GM19351 (cell line): ENCODE results near the gene IL18BP.

Experiments
- ATAC-seq: cut with Tn5 transposase; IDR thresholded peaks from one replicate; pipeline ENCODE4 v1.9.1; 2021; ENCODE audit warnings: mild to moderate bottlenecking, moderate library complexity; ENCODE audit not compliant: unreplicated experiment

Gene IL18BP

GRCh38 chr11:72010529-72011233, 12.0 kb downstream of the IL18BP start:
- ATAC-seq, result no peak

GRCh38 chr11:72012091-72012630, 13.5 kb downstream of the IL18BP start:
- ATAC-seq, result no peak

GRCh38 chr11:72012897-72013721, 14.4 kb downstream of the IL18BP start:
- ATAC-seq, result no peak

GRCh38 chr11:72013765-72014711, 15.3 kb downstream of the IL18BP start:
- no peak for ATAC-seq

GRCh38 chr11:72014761-72015320, 16.1 kb downstream of the IL18BP start:
- ATAC-seq, result no peak

- ATAC-seq, result no peak
These were observed 16.9 kb downstream of the IL18BP start for GRCh38 chr11:72015511-72016061.

- ATAC-seq, result no peak
These were observed 19.5 kb downstream of the IL18BP start for GRCh38 chr11:72018171-72018570.

GRCh38 chr11:72023335-72023734, 24.6 kb downstream of the IL18BP start:
- no peak for ATAC-seq

GRCh38 chr11:72024069-72024754, 25.5 kb downstream of the IL18BP start:
- no peak for ATAC-seq

- ATAC-seq, result no peak
These were observed 27.4 kb downstream of the IL18BP start for GRCh38 chr11:72026090-72026489.

GRCh38 chr11:72030472-72031045, 31.9 kb downstream of the IL18BP start:
- no peak for ATAC-seq

GRCh38 chr11:72036687-72037086, 38.0 kb downstream of the IL18BP start:
- no peak for ATAC-seq

GRCh38 chr11:72037554-72038311, 39.0 kb downstream of the IL18BP start:
- ATAC-seq, result no peak

- no peak for ATAC-seq
These were observed 39.8 kb downstream of the IL18BP start for GRCh38 chr11:72038491-72038890.

GRCh38 chr11:72039031-72039855, 40.5 kb downstream of the IL18BP start:
- no peak for ATAC-seq

- no peak for ATAC-seq
These were observed 41.2 kb downstream of the IL18BP start for GRCh38 chr11:72039856-72040401.
